ENCODE results near the gene FLT1.

FLT1 gene

DNA sequence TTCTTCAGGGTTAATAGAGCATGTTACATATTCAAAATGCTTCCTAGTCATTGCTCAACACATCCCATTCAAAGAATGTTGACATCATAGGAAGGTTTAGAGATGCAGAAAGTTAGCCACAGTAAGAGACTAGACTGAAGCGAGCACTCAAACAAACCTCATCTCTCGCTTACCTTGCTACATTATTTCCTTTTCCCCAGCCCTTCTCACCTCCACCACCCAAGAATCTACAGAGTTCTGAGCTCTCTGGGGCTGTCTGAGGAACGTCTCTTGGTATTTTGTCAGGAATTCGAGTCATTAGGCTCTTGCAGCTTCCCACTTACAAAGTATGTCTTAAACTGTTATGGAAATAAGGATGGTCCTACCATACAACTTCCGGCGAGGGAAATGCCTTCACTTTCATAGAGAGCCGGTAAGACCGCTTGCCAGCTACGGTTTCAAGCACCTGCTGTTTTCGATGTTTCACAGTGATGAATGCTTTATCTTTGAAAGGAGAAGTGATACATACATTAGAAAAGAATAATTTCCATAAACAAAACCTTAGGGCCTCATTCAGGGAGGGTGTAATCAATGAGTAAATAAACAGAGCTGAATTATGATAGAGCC, 65.1 kb downstream of the FLT1 start:
- no peak for DNase-seq (ENCODE audit: low read depth in 4 of 4, low spot score in 1 of 4)

DNA sequence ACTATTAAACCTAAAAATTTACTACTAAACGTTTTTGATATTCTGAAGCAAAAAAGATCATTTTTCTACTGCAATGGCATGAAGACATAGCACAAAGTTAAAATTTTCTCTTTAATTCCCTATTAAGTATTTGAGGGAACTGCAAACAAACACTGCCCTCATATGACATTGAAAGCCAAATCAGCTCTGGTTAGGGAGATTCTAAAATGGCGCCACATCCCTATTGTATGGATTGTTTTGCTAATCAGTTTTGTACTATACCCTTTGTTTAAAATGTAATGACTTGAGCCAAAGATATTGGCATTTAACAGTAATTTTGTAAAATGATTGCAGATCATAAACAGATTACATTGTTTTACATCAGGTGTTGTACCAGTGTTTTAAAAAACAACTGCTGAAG, 65.8 kb downstream of the FLT1 start:
- DNase-seq (ENCODE audit: low read depth in 4 of 4, low spot score in 1 of 4), result no peak

DNA sequence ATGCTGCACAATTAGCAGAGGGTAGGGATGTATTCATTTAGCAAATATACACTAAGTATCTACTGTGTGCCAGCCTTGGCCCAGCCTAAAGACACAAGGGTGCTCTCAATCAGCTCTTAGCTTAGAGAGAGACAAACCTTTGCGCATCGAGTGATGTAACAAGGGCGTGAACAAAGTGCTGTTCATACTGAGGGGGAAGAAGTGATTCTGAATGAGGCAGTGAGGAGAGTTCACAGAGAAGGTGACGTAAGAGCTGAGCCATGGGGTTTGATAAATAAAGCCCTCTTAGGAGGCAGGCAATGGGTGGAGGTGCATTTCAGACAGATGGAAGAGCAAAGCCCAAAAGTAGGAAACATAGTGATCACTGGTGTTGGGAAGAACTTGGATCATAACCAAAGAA, 68.5 kb downstream of the FLT1 start:
- DNase-seq (ENCODE audit: low read depth in 4 of 4, low spot score in 1 of 4), result no peak

DNA sequence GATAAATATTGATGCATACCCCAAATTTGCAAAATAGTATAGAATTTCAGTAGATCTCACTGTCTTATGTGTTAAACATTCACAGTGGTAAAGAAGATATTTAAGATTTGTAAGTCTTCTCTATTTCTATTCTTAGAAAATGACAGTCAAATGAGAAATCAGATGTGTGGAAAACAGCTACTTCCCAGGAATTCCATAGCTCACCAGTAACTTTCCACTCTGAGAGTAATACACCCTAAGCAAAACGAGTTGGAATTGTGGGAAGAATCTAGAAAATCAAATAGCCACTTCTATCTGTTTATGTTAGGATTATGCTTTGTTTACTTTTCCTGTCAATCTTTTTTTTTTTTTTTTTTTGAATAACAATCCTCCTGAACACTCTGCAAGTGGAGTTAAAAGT, 69.1 kb downstream of the FLT1 start:
- DNase-seq (ENCODE audit: low read depth in 4 of 4, low spot score in 1 of 4), result no peak

DNA sequence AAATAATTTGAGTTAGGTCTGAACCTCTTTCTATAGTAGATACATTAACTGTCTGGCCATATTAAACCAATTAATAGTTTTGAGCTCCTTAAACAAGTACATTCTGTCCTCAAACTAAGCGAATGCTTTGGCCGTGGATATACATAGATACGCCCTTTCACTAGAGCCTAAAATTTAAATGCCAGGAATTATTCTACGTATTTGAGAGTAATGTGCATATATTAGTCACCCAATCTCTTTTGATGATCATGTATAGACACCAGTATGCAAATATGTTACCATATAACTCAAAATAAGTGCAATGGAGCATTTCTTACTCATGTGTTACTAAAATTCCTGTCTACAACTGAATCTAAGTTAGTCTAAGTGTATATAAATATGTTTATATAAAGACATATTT, 70.4 kb downstream of the FLT1 start:
- no peak for DNase-seq (ENCODE audit: low read depth in 4 of 4, low spot score in 1 of 4)

DNA sequence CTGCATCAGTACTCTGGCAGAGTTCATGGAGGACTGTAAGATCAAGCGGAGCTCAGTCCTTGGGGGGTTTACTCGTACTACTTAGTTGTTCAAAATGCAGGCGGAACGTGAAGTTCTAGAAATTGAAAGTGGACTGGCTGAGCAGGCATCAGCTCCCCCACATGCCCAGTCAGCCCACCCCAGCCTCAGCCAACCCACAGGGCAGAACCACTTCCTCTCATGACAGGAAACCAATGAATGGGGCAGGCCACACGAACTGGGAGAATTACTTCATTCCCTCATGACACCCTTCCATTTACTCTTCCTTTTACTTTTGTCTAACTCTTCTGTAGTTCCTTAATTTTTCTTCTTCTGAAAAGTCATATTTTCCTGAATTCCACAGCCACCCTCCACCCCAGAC, 71.9 kb downstream of the FLT1 start:
- DNase-seq (ENCODE audit: low read depth in 4 of 4, low spot score in 1 of 4), result no peak

DNA sequence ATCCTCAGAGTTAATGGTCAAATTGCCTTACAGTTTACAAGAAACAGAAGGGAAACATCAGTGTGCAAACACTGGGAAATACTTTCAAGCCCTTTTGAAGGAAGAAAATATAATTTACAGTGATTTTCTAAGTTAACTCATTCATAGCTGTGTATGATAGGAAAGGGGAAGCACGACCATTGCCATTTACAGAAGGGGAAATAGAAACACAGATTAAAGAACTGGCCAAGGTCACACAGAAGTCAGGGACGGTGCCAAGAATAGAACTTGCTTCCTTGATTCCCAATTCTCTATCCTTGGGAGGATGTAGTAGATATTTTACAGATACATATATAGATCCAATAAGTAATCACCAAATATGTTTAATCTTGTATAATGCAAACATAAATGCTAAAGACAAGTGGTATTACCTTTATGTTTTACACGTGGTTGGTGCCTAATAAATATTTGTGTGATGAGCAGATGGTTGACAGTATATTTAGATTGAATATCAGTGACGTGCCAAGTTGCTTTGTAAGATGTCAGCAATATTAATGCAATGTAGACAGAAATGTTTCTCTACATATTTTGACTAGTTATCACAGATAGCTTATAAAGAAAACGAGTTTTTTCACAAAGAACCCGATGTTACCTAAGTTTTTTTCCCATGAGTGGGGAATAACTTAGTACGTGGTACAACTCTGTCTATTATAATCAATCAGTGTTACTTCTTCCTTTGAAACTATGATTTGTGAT, 73.1 kb downstream of the FLT1 start:
- DNase-seq (ENCODE audit: low read depth in 4 of 4, low spot score in 1 of 4), result no peak

DNA sequence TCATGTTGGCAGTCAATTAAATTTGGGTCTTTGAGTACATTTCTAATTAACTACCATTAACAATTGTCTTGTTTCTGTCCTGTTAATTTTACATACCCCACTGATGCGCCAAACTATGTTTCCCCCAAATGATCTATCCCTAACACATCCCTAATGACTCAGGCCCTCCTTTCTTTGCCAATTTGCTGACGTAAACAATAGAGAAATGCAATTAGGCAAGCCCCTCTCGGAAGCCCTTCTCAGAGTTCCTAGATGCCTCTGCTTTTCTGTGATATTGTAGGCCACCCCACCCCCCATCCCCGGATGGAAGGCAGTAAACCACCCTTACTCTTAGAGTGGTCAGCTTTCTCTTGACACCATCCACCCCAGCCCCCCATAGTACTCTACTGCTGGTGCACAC, 74.2 kb downstream of the FLT1 start:
- no peak for DNase-seq (ENCODE audit: low read depth in 4 of 4, low spot score in 1 of 4)

DNA sequence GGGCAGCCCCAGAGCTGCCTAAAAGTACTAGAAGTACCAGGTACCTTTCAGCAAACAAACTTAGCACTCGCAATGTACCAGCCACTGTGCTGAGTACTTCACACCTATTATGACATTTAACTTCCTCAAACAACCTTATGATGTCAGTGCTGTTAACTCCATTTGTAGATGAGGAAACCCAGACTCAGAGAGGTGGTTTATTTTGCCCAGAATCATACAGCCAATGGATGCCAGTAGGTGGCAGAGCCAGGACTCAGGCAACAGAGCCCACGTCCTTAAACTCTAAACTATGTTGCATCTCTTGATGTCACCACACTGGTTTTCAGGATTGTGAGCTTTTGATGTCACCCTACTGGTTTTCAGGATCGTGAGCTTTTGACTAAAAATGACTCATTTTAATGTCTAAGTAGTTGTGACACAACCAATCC, 78.9 kb downstream of the FLT1 start:
- DNase-seq (ENCODE audit: low read depth in 4 of 4, low spot score in 1 of 4), result no peak

DNA sequence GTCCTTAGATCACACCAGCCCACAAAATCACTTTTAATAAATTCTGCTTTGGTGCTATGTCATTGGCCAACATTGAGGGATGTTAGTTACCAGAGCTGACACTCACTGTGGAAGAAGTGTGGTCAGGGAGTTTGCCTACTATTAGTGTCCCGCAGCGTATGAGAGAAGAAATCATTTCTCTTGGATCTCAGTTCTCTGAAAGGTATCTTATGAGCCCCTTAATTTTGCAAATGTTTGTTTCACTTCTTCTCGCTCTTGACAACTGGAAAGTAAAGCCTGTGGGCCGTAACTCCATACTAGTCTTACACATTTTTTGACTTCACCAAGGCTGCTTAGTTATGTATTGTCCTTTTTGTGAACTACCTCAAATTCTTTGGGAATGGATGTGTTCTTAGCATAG, 80.9 kb downstream of the FLT1 start:
- no peak for DNase-seq (ENCODE audit: low read depth in 4 of 4, low spot score in 1 of 4)

DNA sequence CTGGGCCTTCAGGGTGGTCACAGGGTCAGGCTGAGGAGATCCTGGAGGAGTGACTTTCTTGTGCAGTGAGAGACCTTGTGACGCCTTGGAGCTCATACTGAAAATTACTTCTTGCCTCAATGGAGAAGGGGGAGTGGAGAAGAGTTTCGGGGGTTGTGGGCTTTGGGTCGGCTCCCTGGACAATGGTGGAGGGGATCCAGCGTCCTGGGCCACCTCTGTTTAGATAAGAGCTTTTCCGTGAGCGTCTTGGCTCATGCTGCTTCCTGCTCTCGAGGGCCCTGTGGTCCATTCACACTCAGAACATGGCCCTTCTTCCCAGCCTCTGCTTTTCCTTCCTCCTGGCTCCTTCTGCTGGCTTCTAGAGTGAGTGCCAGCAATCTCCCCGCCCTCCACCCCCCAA, 81.9 kb downstream of the FLT1 start:
- DNase-seq (ENCODE audit: low read depth in 4 of 4, low spot score in 1 of 4), result no peak

DNA sequence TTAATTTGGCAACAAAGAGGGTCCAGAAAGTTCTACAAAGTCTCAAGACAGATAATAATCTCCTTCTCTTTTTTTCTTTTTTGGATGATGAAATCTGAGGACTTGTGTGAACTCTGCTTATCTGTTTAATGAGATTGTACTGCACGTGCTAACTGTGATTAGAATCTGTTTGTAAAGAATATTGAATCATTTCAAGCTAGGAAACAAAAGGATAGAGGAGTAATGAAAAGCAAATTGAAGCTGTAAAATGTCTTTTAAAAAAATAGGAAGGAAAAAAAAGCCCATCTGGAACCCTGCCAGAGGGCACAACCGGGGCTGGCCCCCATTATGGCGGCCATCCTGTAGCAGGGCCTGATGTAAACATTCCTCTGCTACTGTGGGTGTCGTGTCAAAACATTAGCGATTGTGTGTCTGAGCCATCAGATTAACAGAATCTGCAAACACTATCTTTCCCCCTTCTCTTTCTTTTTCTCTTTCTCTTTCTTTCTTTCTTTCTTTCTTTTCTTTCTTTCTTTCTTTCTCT, 83.0 kb downstream of the FLT1 start:
- no peak for DNase-seq (ENCODE audit: low read depth in 4 of 4, low spot score in 1 of 4)

DNA sequence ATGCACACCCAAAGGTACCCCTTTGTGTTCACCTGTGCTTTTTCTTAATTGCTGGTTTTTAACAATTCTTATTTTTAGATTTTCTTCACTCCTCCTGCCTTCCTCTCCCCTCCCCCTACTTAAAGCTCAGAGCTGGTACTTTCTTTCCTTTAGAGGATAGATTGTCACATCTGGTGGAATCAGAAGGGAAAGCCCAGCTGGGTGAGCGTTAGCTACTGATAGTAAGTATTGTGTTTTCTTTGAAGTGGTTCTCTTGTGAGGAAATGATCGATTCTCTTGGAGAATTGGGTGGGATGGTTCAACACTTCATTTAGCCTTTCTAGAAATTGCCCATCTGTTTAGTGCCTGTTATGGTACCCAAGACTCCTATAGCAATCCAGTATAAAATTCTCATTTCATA, 84.8 kb downstream of the FLT1 start:
- DNase-seq (ENCODE audit: low read depth in 4 of 4, low spot score in 1 of 4), result no peak

DNA sequence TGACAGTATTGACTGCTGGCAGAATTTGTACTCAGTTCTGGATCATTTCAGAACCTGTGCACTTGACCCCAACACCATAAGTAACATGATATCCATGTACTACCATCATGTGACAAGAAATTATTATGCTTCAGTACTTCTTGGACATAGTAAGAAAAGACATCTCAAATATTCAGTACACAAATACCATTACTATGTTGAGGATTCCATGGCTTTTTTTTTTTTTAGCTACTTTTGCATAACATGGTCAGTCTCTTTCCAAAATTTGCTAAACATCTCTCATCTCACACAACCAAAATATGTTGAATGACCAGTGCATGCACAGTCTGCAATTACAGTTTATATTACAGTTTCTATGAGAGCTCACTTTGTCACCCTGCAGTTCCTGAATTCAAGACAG, 85.3 kb downstream of the FLT1 start:
- DNase-seq (ENCODE audit: low read depth in 4 of 4, low spot score in 1 of 4), result no peak

DNA sequence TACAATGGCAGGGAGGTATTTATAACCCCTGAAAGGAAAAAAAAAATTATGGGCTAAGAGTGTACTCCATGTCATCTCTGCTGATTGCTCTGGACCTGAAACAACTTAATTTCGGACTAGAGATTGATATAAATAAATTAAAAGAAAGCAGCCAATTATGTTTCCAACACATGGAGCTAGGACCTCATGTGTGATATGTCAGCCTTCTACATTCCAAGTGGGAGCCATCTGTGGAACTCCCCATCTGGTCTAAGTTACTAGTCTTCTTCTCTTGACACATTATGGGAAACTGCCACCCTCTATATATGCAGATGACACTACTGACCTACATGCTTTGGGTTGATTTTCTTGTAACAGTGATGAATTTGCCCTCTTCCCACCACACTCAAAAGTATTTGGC, 86.1 kb downstream of the FLT1 start:
- no peak for DNase-seq (ENCODE audit: low read depth in 4 of 4, low spot score in 1 of 4)

DNA sequence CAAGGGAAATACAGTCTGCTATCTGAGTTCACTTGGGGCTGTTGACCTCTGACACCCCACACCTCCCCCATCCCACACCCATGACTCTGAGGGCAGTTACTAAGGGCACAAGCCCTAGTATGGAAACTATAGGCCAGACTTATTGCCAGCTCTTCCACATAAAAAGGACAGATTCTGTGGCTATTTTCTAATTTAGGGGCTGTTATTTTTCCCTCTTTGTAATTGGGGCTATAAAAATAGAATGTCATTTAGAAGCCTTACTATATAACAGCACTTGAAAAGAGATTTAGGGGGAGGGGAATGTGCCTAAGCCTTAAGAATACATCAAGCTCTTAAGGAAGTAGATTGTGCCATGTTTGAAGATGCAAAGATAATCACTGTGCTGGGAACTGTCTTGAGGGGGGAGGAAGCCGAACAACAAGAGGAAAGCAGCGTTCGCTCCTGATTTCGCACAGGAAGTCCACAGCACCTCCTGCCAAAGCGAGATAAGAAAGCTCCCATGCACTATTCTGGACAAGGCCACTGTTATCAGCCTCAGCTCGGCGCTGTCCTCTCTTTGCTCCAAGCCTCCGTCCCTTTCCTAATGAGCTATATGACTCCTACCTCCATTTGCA, 86.6 kb downstream of the FLT1 start:
- no peak for DNase-seq (ENCODE audit: low read depth in 4 of 4, low spot score in 1 of 4)

DNA sequence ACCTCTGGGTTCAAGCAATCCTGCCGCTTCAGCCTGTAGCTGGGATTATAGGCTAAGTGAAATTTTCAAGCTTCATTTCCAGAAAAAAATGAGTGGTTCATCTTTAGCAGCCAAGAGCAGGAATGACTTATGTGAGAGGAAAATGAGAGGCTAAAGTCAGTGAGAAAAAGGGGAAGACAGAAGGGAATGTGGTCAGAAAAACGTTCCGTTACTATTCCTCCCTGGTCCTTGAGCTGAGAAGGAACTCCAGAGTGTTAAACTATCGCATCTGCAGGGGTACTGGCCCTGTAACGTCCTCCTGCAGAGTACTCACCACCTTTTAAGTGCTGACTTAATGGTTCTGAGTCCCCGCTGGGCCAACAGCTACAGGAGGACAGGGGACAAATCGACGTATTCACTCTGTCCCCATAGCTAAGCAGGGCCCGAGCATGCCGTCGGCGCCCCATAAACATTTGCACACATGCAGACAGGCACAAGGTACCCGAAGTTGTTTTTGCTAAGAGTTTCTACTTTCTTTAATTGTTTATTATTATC, 88.1 kb downstream of the FLT1 start:
- DNase-seq (ENCODE audit: low read depth in 4 of 4, low spot score in 1 of 4), result no peak

DNA sequence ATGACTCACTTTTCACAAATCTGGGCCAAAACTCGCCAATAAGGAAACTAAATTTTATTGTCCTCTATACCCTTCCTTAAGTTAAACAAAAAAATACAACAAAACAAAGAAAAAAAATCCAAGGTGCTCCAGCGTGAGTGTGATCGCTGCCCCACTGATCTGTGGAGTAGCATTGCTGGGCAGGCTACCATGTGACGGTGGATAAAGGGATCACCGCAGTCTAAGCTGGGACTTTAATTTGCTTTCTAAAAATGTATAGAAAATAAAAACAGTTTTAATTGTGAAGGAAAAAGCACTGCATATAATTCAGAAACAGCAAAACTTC, 92.9 kb downstream of the FLT1 start:
- DNase-seq (ENCODE audit: low read depth in 4 of 4, low spot score in 1 of 4), result no peak

DNA sequence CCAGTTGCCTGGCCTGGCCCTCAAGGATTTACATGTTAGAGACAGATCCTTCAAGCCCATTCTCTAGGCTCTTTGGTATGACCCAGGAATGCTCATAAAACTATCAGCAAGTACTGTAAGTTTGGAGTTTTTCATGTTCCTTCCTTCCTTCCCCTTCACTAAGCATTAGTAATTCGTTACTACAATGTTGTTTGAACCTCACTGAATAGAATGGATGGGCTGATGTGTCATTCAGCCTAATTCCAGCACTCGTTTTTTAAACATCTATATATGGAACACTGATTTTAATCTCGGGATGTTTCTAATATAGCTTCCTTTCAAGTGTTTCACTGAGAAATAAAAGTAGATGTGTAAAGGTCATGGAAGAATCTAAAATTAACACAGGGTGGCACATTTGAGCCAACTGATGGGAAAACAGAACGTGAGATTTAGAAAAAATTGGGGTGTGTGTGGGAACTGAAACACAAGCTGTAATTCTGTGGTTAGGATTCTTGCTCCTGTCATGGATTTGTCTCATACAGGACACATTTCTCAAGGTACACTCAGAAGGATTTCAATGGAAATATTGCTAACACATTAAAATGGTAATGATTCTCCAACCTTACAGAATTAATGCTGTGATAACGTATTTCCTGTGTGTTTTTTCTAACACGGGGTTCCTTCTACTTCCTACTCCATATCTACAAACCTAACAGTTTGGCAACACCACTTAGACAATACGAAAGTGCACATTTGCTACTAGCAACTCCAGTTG, 93.4 kb downstream of the FLT1 start:
- DNase-seq (ENCODE audit: low read depth in 4 of 4, low spot score in 1 of 4), result no peak

DNA sequence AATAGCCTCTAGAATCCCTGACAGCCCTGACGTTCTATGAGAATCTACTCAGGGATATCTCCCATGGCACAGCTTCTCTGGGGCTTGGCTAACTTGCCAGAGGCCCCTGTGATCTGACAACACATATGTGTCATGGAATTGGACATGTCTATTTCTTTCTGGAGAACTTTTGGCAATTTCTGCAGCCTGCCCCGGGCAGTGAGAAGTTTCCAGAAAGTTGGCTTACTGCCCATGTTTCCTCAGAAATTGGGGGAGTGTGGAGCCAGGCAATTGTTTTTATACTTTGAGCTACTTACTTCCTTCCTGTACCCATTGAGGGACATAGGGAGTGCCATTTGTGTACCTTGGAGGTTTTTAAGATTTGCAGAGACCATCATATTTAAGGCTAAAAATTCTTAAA, 98.9 kb downstream of the FLT1 start:
- DNase-seq (ENCODE audit: low read depth in 4 of 4, low spot score in 1 of 4), result no peak

DNA sequence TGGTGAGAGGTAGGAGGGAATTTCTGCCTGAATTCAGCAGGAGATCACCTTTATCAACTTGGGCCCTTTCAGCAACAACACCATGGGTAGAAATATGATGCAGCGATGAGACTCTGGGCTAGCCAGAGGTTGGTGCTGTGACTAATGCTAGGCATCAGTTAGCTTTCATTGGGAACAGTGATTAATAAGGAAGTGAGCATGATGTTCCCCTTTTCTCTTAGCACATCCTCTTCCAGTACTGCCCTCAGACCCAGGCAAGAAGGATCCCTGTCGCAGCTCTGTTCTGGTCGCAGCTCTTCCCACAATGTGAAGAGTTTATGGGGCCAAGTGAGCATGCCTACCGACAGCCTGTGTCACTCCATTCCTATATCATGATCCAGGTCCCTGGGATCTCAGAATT, 100.5 kb downstream of the FLT1 start:
- DNase-seq (ENCODE audit: low read depth in 4 of 4, low spot score in 1 of 4), result no peak

All from stimulated activated CD4-positive, alpha-beta T cell treated with anti-CD3 and anti-CD28 coated beads, Interleukin-1b, Interleukin-23, amount 100 ng/mL, for 24 hours (primary cell).